HG03025 (cell line): ENCODE data around the gene DPP4.
"Not testable (repeated sequence)": the region's sequence is repeated elsewhere in the genome, so short reads cannot be mapped to it uniquely, and the experiment has no call there.

Experiments
- ATAC-seq: cut with Tn5 transposase; IDR thresholded peaks from one replicate; pipeline ENCODE4 v1.9.1; 2021; ENCODE audit warnings: mild to moderate bottlenecking, moderate library complexity; ENCODE audit not compliant: unreplicated experiment, low FRiP score

The DPP4 gene

DNA sequence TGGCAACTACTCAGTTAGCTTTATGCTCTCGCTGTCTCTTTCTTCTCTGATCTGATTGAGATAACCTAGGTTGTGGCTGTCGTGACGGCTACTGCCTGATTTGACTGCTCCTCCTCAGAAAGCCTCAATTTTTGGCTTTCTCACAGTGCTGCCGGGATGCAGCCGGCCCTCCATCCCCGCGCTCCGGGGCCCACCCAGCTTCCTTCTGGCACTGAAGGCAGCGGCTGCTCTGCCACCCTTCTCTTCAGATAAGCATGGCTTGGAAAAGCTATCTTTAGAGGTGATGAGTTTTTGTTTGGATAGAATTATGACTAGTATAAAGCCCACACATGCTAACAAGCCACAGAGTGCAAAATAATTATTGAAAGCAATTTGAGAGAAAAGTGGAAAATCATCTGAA is 102.5 kb downstream of the DPP4 start:
- no peak for ATAC-seq

DNA sequence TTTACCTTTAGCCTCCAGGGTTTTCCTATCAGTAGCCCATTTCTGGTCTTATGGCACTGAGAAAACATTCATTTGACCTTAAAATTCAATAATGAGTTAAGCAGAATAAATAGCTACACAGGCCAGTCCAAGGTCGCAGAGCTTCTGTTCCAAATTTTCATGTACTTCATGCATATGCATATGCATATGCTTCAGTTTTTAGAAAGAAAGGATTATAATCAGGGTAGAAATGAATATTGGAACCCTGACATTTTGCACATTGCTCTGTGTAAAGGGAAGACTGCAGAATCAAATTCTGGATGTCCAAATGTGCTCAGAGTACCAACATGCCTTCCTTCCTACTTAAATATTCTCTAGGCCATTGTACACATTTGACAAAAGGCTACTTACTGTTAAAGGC is 104.9 kb downstream of the DPP4 start:
- ATAC-seq = no peak

DNA sequence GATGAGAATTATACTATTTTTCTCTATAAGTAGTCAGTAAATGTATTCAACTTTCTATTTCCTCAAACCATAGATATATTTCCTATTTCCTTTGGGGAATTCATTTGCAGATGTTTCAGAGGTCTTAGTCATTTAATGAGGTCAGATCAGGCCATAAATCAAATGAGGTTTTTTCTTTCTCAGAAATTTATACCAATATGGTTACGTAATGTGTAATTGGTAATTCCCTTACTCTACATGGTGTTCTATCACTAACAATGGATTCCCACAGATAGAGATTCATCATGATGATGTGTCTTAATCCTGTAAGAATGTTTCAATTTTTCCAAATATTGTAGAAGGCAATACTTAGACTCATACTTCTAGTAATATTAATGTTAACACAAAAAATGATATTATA is 108.0 kb downstream of the DPP4 start:
- no peak for ATAC-seq

DNA sequence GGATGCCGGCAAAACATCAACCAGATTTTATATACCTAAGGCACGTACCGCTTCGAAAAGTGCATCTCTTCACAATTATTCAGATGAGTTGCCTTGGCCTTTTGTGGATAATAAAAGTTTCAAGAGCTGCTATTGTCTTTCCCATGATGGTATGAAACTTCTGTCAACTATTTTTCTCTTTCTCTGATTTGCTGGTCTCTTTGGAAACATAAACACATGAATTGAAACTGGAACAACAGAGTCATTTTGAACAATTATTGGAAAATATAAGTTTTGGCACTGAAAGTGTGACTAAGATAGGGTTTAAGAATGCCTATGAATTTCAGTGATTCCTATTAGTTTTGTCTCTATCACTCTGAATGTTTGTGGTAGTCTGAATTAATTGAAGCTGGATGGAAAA is 109.9 kb downstream of the DPP4 start:
- no peak for ATAC-seq

DNA sequence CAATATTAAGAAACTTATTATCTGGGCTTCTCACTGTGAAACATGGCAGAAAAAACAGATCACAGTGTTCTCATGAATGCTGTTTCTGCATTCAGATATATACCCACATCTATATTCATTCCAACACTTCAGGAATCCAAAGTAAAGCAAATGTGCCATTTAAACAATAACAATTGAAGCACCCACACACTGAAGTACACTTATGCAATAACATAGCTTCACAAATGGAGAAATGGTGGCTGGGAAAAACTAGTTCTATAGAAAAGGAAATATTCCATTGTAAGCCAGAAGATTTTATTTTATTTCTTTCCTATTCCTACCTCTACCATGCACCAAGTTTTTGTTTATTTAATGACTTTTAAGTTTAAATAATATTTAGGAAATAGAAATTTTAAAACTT is 111.9 kb downstream of the DPP4 start:
- no peak for ATAC-seq

DNA sequence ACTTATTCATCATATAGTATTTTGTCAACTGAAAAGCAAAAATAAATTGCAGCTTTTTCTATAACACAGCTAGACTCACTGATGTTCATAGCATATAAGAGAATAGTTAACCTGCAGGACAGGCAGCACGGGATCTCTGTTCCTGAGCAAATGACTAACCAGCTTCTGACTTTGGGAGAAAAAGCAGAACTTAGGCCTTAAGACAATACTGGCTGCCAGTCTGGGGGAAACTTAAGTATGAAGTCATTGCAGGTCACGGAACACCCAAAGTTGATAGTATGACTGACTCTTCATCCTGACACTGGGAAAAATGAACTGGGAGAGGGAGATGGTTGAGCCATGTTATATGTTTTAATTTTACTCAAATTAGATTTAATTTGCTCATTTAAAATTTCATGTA is 113.0 kb downstream of the DPP4 start:
- ATAC-seq = no peak

DNA sequence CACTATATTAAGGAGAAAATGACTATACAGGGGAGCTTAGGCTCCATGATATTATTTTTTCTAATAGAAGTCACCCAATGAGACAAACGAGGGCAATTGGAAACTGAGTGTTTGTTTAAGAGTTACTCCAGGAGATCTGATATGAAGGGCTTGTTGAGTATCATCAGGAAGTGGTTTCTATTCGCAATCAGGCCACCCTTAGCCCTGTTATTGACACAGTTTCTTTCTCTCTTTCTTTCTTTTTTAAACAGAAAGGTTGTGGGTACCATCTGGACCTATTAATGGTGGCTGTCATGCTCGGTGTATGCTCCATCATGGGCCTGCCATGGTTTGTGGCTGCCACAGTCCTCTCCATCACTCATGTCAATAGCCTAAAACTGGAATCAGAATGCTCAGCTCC is 117.3 kb downstream of the DPP4 start:
- no peak for ATAC-seq

DNA sequence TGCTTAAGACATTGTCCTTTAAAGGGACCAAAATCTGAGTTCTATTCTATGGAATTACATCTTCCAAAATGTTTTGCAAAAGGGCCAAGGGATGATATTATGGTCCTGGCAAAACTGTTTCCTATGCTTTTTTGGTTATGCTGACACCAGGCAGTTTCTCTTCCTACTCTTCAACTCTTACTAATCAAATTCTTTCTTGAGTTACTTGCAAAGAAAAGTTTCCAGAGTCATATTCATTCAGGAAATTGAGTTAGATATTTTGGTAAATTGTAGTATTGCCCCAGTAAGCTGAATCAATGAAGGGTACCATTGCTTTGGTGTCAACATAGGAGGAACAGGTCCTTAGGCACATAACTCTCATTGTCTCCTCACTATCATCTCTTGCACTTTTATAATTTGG is 118.8 kb downstream of the DPP4 start:
- ATAC-seq = no peak

DNA sequence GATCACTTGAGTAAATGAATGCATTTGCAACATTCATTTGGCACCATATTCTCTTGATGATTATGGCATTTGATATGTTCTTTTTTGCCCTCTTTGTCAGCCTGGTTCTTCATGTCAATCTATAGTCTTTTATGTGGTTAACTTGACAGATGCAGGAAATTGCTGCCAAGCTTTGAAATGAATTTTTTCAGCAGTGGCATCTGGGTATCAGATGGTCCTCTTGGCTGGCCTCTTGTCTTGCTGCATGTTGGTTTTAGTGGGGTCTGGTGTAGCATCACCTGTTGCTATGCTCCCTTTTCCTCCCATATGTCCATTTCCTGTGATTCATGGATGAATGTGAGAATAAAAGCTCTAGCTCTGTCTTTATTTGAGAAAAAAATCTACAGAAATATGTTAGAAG is 119.9 kb downstream of the DPP4 start:
- no peak for ATAC-seq

DNA sequence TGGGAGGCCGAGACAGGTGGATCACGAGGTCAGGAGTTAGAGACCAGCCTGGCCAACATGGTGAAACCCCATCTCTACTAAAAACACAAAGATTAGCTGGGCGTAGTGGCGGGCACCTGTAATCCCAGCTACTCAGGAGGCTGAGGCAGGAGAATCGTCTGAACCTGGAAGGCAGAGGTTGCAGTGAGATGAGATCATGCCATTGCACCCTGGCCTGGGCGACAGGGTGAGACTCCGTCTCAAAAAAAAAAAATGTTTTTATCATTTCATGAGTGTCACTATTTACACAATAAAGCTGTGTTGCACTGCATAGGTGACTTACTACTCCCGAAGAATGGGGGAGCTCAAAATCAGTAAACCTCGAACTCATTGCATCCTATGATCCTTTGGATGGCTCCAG is 120.6 kb downstream of the DPP4 start:
- not testable (repeated sequence) for ATAC-seq

DNA sequence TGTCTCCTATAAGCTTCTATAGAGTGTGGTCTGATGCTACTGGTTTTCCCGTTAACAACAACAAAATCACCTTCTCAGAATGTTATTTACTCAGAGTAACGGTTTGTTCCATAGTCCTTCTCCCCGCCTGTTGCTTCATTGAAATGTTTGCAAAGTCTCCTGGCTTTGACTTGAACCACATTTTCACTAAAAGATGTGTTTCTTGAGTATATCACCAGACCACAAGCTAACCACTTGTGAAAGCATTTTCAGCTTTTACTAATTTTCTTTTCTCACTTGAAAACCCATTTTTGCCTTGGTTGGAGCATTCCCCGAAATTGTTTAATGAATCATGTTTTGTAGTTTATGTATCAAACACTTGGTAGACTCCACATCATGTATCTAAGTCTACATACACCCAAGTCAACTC is 121.2 kb downstream of the DPP4 start:
- ATAC-seq = no peak

DNA sequence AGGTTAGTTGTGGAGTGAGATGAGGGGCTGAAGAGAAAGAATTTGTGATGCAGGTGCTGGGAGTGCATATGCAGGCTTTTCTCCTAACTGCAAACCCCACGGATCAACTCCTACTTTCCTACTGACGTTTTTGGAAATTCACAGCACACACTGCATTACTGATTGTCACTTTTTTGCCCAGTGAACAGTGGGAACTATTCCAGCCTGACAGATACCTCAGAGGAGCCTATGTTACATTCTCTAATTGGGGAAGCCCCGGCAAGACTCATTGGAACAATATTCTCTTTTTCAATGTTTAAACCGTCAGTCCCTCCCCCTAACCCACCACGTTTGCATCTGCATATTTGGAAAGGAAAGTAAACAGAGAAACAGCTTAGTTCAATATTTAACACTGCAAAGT is 126.2 kb downstream of the DPP4 start:
- ATAC-seq = no peak

DNA sequence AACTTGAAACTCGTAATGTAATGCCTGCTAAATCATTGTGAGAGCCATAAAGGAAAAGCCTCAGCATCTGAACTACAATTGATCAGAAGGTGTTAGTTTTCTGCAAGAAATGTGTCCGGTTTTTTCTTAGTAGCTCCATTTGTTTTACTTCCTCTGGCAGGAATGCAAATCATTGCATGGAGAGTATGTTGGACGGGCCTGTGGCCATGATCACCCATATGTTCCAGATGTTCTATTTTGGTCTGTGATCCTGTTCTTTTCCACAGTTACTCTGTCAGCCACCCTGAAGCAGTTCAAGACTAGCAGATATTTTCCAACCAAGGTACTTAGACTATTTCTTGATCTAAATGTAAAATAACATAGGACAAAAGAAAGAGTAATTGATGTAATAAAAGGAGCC is 126.6 kb downstream of the DPP4 start:
- no peak for ATAC-seq

DNA sequence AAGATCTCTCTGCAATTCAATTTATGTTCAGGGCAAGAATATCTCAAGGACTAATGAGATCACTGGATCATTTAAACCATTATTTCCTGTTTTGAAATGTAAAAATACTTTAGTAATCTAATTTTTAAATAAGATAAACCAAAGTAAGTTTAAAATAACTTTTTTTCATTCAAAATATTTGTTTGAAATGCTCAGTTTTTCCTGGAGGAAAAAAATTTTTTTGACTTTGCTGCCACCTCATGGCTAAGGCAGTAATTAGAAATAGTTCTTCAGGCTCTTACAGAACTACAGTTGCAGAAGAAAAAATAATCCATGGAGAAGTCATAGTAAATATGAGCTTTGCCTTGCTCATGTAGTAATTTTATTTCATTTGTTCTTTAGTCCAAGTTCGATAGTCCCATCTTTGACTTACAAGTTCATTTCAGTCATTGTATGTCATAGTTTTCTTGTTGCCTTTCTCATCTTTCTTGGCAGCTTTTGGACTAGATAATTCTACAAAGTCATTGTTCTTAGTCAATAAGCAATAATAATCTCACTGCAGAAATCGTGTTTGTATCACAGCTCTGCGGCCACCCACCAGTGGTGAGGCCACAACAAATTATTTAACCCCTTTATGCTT is 127.4 kb downstream of the DPP4 start:
- no peak for ATAC-seq

DNA sequence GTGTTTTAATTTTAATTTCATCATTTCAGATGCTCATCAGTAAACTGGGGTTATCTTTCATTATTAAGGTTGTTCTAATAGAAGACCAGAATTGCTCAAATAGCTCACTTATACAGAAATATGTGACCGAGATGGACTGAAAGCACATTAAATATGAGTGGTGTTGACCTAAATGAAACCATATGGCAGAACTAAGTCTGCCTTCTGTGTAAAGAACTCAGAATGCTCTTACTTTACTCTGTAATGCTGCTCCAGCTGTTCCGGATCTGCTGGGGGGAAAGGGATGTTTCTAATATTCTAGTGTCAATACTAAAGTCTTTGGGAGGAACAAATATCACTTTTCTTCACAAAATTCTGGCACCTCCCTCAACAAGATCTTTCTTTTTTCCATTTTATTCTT is 131.0 kb downstream of the DPP4 start:
- ATAC-seq = no peak
